HL-60 (cell line): ENCODE data around the gene PRRX2.
"Not testable (repeated sequence)": the region's sequence is repeated elsewhere in the genome, so short reads cannot be mapped to it uniquely, and the experiment has no call there.

ENCODE experiments used
- DNase-seq, 2 experiments: peaks; one replicate each; pipeline ENCODE4 v3.0.0-alpha.2; 2010 to 2020; ENCODE audit warnings: low read depth in 1 of 2, low spot score in 1 of 2
- H3K27ac ChIP-seq: fragments of 250-450 bp; sonication (Bioruptor Pico); replicated peaks from 2 replicates; pipeline ENCODE4 v1.5.1; 2020; ENCODE audit warnings: mild to moderate bottlenecking, moderate library complexity
- H3K27me3 ChIP-seq: fragments of 250-450 bp; sonication (Bioruptor Pico); 2 replicates; pipeline ENCODE4 v1.5.1; 2021; ENCODE audit warnings: mild to moderate bottlenecking, moderate library complexity; ENCODE audit not compliant: insufficient read depth, poor library complexity, severe bottlenecking
- H3K4me3 ChIP-seq: replicated peaks from 2 replicates; pipeline ENCODE4 v1.5.1; 2011; ENCODE audit warnings: mild to moderate bottlenecking, control low read depth, low read length; ENCODE audit not compliant: insufficient read depth
- CTCF ChIP-seq: IDR thresholded peaks from one replicate; pipeline ENCODE4 v1.5.1; 2011; ENCODE audit warnings: low read length, control low read depth, inconsistent platforms; ENCODE audit not compliant: insufficient read depth
- GABPA ChIP-seq: IDR thresholded peaks from 2 replicates; pipeline ENCODE4 v1.6.1; 2012; ENCODE audit warnings: low read depth
- POLR2AphosphoS5 ChIP-seq: IDR thresholded peaks from 2 replicates; pipeline ENCODE4 v1.6.1; 2012; ENCODE audit warnings: low read depth
- REST ChIP-seq: IDR thresholded peaks from 2 replicates; pipeline ENCODE4 v1.6.1; 2012; ENCODE audit warnings: low read depth; ENCODE audit not compliant: insufficient replicate concordance
- SPI1 ChIP-seq: IDR thresholded peaks from 2 replicates; pipeline ENCODE4 v1.6.1; 2012; ENCODE audit warnings: low read depth, mild to moderate bottlenecking, borderline replicate concordance

Gene PRRX2

GRCh38 chr9:129746092-129746777, 80.8 kb downstream of the PRRX2 start:
- Histone ChIP-seq H3K4me3 (no peak overlapping the region), H3K27ac (no peak overlapping the region), H3K27me3 (no peaks in the 10 kb centered on the region)
- DNase-seq = no peak
- no peak for TF ChIP-seq GABPA
- TF ChIP-seq REST = no peak
- no peak for TF ChIP-seq CTCF
- TF ChIP-seq SPI1 = no peak
- TF ChIP-seq POLR2AphosphoS5 = no peak

GRCh38 chr9:129748249-129748648, 82.8 kb downstream of the PRRX2 start:
- peaks cover 16% of the 10 kb centered on the region for H3K27me3 ChIP-seq
- H3K27ac ChIP-seq = no peak overlapping the region
- no peak for DNase-seq
- no peak for TF ChIP-seq POLR2AphosphoS5
- TF ChIP-seq REST = no peak
- no peak for TF ChIP-seq SPI1
- no peak for TF ChIP-seq GABPA
- H3K4me3 ChIP-seq = no peak overlapping the region

GRCh38 chr9:129749052-129749451, 83.6 kb downstream of the PRRX2 start:
- H3K4me3 ChIP-seq, H3K27ac ChIP-seq, DNase-seq: not testable (repeated sequence)
- peaks cover 22% of the 10 kb centered on the region for H3K27me3 ChIP-seq

GRCh38 chr9:129749575-129749974, 84.1 kb downstream of the PRRX2 start:
- DNase-seq = no peak
- no peak overlapping the region for H3K27ac ChIP-seq
- H3K27me3 ChIP-seq = peaks cover 22% of the 10 kb centered on the region
- H3K4me3 ChIP-seq = no peak overlapping the region
- TF ChIP-seq SPI1 (no peak), CTCF (no peak)

GRCh38 chr9:129750013-129750638, 84.7 kb downstream of the PRRX2 start:
- Histone ChIP-seq H3K27me3 (peaks cover 22% of the 10 kb centered on the region), H3K4me3 (no peak overlapping the region), H3K27ac (no peak overlapping the region)
- TF ChIP-seq CTCF (no peak), GABPA (no peak)
- no peak for DNase-seq
